OCI-LY1 (cell line): Measurements from ENCODE around the gene ANLN.

Source experiments
- CTCF ChIP-seq: fragments of 200-600 bp; sonication (generic), shearing (Covaris generic); IDR thresholded peaks from 2 replicates; pipeline ENCODE4 v1.5.1; 2017; ENCODE audit warnings: mild to moderate bottlenecking, antibody characterized with exemption, low read length, moderate library complexity, mixed read lengths
- EZH2 ChIP-seq: fragments of 200-600 bp; sonication (generic), shearing (Covaris generic); IDR thresholded peaks from 2 replicates; pipeline ENCODE4 v1.8.0; 2017; ENCODE audit warnings: borderline replicate concordance, mixed run types, mild to moderate bottlenecking, antibody characterized with exemption, low read length, moderate library complexity, mixed read lengths

- no peak for TF ChIP-seq EZH2
- no peak for TF ChIP-seq CTCF
These were observed 6.5 kb downstream of the ANLN start for GRCh38 chr7:36396150-36396549.
